Epidermal melanocyte (primary cell): ENCODE data around the gene CPNE2.

Source experiments
- DNase-seq: peaks from one replicate; pipeline ENCODE4 v3.0.0; 2011; ENCODE audit warnings: low spot score; ENCODE audit not compliant: insufficient read length

CPNE2 gene

GRCh38 chr16:57144027-57144426, 51.6 kb downstream of the CPNE2 start:
- no peak for DNase-seq

- no peak for DNase-seq
These were observed 53.0 kb downstream of the CPNE2 start for GRCh38 chr16:57145046-57146021.

DNA sequence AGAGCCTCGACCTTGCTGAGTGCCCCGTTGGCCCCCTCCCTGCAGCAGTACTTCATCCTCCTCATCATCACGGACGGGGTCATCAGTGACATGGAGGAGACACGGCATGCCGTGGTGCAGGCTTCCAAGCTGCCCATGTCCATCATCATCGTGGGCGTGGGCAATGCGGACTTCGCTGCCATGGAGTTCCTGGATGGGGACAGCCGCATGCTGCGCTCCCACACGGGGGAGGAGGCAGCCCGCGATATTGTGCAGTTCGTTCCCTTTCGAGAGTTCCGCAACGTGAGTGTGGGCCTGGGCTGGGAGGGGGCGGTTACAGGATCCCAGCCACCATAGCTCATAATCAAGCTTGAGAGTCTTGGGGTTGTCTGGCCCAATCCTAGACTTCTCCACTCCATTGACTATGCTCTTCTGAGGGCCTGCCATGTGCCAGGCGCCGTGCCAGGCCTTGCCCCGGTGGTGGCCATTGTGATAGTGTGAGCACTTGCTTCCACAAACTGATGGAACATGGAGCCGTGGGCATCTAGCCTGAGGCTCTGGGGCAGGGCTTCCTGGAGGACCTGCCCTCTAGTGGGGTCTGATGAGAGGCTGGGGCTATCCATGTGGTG, 53.8 kb downstream of the CPNE2 start:
- no peak for DNase-seq

DNA sequence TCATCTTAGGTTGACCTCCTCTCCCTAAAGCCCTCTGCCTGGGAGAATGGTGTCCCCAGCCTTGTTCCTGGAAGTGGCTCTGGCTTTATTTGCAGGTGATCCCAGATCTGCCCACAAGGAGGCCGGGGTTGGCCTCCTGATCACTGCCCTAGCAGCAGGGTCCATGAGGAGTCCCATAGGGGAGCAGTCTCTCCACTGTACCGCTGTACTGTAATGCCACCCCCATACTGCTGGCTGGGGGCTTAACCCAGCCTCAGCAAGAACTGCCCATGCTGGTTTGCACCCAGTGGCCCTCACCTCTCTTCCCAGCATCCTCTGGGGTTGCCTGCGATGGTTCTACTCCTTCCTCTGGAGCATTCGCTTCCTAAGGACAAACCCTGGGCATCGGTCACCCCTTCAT, 54.4 kb downstream of the CPNE2 start:
- DNase-seq: no peak

DNA sequence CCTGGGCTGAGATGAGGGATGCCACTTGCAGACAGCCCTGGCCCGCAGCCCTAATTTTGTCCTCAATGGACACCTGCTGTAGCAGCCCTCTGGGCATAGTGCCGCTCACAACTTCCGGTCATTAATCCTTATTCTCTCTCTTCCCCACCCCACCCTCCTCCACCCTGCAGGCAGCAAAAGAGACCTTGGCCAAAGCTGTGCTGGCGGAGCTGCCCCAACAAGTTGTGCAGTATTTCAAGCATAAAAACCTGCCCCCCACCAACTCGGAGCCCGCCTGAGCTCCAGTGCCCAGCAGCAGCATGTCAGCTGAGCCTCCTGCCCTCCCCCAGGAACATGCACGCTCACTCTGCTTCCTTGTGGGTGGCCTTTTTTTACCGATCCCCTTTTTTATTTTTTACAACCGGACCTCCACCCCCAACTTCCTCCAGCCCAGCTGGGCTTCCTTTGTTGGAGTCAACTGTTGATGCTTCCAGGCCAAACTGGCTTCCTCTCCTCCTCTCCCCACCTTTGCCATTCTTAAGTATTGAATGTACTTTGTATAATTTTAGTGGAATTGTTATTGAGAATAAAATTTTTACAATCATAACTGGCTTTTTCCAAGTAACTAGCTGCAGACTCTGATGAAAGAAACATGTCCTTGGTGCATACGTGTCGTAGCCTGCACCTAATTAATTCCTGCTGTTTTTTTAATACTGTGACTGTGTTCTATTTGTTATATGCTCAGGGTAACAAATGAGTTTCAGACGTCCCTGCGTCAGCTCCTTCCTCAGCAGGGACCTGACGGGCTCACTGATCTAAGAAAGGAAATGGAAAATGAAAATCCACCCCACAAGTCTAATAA, 55.2 kb downstream of the CPNE2 start:
- peak; percentile 29 for DNase-seq

DNA sequence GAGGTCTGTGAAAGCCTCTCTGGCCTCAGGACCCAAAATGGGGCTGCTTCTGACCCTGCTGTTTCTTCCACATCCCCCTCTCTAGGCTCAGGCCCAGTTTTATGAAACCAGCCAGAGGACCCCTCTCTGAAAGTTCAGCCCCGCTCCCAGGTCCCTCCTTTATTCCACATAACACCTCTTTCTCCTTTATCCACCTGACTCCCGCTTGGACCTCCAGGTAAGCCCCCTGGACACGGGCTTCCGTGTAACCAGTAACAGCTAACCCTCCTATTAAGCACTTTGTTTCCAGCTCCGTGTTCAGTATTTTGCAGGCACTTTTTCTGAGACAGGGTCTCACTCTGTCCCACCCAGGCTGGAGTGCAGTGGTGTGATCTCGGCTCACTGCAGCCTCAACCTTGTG, 56.1 kb downstream of the CPNE2 start:
- no peak for DNase-seq

DNA sequence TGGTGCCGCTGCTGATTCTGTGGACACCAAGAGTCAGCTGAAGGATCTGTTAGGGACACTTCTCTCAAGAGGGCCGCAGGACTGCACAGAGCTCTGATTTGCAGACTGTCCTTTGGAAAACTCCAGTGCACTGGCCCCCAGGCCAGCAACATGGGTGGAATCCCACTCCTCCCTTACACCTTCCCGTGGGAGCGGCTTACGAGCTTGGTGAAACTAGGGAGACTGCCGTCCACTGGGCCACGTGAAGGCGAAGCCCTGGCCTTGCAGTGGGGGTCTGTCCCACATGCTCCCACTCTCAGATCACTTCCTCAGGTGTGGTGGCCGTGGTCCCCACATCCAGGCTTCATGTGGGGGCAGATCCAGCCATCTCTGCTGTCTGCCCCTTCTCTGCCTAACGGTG, 57.0 kb downstream of the CPNE2 start:
- DNase-seq: no peak

DNA sequence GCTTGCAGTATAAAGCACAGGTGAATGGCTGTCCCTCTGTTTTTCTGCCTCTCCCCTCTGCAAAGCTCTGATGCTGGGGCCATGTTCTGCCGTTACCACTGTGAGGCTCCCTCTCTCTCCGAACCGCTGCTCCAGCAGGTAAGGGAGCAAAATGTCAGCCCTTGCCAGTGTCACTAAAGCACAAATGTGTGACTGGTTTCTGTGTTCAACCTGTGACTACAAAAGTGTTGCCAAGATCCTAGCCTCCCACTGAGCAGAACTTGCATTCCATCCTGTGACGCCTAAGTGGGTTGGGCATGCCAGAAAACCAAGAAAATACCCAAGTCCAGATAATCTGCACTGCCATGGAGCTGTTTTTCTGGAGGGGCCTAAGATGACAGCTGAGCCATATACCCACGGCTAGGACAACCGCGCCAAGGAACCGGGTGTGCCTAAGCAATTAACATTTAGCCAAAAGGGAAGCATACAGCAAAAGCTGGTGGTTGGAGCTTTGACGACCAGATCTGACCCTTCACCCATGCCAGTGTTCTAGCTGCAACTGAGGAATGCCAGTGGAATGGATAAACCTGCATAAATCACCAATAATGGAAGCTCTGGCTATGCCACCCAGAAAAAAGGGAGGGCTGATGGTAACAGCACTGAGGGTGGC, 58.4 kb downstream of the CPNE2 start:
- DNase-seq: peak; percentile 4

DNA sequence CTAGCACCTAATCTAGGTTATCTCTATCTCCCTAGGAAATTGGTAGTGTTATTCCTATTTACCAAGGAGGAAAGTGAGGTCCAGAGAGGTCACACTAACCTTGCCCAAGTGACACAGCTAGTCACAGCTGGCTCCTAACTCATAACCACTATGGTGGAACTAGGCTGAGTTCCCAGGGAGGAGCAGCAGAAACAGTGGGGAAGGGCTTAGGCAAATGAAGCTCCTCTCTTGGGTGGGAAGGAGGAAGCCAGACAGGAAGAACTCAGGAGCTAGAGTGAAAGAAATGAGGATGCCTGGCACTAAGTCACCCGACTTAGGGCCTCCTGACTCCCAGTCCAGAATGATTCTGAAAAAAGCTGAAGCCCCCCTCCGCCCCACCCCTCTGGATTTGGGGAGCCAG, 59.0 kb downstream of the CPNE2 start:
- peak; percentile 1 for DNase-seq

DNA sequence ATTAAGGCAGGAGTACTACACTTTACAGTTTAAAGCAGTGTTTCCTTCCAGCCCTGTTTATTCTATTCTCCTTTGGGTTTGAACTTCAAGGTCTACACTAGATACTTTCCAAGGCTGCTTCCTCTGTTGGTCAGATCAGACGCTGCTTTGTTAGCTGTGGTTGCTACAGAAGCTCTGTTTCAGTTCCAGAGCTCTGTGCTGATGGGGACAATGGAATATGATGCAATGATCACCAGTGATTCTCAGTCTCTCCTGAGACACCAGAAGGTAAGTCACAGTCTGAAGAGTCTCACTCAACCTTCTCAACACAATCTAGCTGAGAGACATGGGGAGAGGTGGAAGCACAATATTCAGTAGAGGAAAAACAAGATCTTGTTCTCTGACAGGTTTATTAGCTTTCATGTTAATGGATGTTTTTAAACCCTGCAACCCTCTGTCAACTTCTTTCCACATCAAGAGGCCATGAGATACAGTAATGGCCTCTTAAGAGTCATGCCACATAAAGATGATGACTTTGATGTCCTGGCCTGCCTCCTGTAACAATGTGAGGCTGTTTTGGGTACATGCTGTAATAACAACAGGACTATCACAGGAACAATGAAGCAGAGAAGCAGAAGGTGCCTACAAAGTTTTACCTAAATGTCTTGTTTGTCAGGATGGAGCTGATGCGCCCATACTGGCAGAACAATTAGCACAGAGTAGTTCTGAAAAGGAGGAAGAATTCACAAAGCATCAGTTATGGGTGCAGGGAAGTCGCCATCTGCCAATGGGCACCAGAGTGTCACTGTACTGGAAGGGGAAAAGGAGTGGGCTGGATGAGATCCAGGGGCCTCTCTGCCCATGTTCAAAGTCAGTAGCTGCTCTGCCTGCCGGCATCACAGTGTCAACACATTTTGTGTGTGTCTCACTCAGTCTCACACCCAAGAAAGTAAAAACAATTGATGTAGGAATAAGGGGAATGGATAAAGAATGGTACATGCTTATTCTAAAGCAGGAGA, 60.0 kb downstream of the CPNE2 start:
- no peak for DNase-seq

DNA sequence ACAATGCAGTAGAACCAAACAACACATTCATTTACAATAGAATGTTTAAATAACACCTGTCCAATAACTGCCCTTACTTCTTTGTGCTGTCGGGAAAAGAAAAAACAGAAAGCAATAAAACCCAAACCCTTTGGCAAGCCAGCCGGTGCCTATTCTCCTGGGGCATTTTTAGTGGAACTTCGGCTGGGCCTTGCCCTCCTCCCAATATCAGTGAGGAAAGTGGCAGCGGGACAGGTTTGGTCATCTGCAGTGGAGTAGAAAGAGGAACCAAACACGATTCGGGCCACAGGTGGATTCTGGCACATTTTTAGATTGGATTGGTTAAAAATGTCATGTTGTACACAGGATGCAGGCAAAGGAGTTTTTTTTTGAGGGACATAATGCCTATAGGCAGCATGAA, 61.5 kb downstream of the CPNE2 start:
- no peak for DNase-seq

GRCh38 chr16:57155702-57156350, 63.4 kb downstream of the CPNE2 start:
- DNase-seq: no peak

- no peak for DNase-seq
These were observed 63.9 kb downstream of the CPNE2 start for GRCh38 chr16:57156351-57156703.

GRCh38 chr16:57157533-57157932, 65.2 kb downstream of the CPNE2 start:
- DNase-seq: no peak

DNA sequence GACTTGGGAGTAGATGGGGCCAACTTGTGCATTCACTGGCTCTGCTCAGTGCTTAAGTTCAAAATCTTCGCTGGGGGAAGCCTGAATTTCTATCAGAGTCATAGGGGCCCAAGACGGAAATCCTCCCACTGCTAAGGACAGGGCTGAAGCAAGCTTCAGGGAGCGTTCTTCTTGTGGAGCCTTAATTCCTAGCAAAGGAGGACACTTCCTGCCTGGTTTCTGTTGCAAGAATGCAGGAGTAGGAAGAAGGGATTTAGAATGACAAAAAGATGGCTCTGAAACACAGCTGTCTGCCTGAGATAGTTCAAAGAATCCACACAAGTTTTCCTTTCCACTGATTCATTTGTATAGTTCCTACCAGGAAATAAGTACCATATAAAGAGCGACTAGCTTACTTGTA, 67.1 kb downstream of the CPNE2 start:
- DNase-seq: no peak

GRCh38 chr16:57163842-57164241, 71.5 kb downstream of the CPNE2 start:
- DNase-seq: no peak

DNA sequence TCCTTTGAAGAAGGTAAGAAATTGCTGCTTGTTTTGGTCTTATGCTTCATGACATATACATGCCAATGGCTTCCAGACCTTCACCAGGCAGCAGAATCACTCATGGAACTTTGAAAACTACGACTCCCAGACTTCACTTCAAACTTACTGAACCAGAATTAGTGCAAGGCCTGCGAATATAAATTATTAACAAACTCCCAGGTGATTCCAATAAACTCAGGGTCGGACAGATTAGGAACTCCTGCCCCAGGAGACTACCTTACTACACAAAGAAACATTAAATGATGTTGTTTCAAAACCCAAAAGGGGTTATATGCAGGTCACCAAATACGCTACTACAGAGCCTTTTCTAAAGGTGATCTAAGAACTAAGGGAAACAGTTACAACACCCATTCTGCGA, 73.1 kb downstream of the CPNE2 start:
- DNase-seq: no peak

GRCh38 chr16:57165938-57166337, 73.6 kb downstream of the CPNE2 start:
- DNase-seq: peak; percentile 77

DNA sequence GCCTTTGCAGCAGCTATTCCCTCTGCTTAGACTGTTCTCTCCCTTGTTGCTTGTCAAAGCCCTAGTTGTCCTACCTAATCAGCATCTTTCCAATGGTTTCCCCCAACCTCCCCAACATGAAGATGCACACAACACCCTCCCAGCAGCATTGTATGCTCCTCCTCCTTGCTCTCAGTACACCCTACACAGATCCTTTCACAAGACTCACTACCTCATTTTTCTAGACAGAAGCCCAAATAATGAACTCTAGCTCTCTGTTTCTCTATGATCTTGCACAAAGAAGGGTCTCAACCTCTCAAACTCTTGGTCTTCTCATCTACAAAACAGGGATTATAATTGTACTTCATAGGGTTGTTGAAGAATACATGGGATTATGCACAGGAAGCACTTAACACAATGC, 74.1 kb downstream of the CPNE2 start:
- DNase-seq: no peak

- DNase-seq: no peak
These were observed 74.6 kb downstream of the CPNE2 start for GRCh38 chr16:57166951-57167350.
